ENCODE measurements around the gene GNAO1.
A peak's percentile ranks its signal among the peaks of the same experiment; 100 is the strongest.

GNAO1 gene

DNA sequence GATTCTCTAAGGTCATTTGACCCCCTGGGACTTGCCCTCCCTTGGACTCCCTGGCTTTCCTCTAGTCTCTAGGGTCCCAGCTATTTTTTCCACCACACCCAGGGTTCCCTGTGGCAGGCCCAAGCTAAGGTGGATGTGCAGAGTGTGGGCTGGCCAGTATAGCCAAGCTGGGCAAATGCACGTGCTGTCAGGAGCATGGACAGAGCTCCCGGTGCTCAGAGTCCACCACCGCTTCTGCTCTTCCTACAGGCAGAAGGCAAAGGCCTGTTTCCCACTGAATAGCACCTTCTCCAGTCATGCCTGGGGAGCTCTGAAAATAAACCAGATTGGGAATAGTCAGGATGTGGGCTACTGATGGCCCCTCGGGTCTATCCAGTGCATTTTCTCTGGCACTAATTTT, 53.3 kb downstream of the GNAO1 start:
- no peak for DNase-seq

DNA sequence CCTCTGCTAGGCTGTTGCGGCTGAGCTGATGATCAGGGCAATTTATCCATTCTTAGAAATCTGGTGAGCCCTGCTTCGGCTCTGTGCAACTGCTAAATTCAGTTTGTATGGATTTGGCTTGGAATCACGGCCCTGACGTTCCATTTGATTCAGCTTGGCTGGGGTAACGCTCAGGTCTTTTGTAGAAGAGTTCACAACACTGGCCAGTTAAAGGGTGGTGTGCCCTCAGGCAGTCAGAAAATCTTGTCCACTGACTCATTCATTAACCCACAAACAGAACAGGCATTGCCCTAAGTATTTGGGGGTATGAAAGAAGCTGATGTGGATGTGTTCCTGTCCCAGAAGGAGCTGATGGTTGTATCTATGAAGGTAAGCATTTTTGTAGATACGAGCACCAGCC, 53.9 kb downstream of the GNAO1 start:
- DNase-seq = no peak

DNA sequence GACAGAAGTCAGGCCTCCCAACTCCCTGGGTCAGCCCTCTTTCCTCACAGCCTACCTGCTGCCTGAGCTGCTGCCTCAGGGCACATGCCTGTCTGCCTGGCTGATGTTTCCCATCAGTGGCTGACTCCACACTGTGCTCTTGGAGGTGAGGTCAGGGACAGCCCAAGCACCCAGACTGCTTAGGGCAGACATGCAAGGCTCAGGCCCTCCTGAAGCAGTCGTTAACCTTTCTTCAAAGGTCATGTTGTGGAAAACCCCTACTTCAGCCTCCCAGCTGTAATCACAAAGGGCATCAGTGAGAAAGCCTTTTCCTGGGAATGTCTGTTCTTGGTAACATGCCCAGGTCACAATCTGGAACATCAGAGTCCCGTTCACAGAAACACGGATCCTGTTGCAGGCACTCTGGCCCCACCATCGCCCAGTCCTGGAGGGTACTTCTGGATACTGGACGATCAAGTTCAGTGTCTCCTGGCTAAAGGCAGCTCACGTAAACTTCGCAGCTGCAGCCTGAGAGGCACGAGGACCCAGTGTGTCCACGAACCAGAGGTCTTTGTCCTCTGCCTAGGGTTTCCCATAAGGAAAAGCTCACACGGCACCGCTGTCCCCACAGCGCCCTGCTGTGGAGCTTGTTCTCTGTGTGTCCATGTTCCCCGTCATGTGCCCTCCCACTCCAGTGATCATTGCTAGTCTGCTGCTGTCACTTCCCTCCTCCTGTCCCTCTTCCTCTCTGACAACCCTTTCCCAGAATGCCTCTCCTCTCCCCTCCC, 54.9 kb downstream of the GNAO1 start:
- no peak for DNase-seq

DNA sequence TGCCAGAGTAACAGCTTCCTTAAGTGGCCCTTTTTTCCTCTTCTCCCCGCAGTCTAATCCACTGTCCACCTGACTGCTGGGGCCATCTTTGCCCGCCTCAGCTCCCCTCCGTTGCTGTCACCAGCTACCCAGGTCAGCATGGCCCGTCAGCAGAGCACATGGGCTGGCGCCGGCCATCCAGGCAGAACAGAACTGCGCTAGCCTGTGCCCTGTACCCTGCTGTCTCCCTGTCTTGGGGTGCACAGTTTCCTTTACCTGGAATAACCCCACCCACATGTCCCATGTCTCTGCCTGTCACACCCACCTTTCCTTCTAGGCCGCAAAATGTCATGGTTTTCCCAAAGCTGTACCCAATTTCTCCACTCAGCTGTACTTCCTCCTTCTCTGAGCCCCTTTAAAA, 55.7 kb downstream of the GNAO1 start:
- DNase-seq = no peak

DNA sequence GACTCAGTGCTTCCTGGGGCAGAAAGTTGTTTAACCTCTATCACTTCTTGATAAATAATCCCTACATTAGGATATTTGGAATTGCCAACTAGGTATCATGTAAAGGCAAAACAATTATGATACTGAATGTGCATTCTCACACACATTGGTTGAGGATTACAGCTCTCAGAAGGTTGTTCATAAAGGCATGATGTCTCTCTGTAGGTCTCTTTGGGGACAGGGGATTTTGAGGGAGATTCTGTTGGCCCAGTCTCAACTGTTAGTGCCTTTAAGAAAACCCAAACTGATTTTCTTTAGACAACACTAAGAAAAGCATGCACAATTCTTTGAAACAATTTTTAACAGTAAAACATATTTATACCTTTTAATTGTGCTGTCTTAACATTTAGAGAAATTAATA, 56.5 kb downstream of the GNAO1 start:
- DNase-seq = no peak

DNA sequence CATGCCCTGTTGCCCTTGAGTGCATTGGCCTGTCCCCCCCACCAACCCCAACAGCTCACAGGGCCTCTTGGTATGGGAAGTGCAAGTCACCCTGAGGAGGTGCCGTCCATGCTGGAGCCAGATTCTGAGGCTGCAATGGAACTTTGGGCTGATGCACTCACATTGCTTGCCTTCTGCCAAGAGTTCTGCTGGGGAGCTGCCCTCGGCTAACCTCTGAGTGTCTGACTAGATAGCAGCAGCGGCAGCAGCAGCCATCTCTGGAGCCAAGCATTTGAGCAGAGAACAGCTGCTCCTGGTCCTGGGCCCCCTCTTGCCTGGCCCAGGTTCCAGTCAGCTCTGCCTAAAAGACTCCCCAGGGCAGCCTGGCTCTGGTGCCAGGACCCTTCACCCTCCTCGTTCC, 61.5 kb downstream of the GNAO1 start:
- DNase-seq = no peak

DNA sequence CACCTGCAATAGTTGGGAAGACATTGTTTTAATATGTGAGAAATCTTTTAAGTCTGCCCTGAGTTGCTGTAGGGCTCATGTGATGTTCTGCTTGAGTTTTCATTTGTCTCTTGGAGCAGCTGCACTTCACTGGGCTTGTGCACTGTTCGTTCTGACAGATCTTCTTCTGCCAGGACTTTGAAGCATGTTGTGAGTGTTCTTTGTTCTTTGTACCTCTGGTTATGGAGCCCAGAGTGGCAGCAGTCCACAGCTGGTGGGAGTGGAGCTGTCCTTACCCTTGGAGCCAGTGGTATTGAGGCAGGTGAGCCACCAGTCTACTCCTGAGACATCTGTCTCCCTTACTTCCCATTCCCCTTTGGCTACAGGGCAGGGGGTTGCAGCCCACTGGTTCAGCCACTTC, 64.6 kb downstream of the GNAO1 start:
- DNase-seq = no peak

DNA sequence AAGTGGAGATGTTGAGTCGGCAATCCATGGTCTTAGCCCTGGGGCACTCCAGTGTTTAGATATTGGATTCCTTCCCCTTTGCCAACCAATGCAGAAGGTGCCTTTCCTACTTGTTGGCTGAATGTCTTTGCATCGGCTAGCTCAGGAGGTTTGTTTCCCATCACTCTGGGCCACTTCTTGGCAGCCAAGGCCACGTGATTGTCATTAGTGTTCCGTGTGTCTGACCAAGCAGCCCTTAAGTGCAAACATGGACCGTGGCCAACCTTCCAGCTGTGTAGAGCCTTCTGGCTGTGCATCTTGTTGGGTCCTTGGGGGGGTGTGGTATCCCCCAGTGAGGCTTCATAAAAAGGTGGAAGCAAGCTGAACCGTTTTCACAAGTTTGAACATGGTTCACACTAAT, 66.0 kb downstream of the GNAO1 start:
- DNase-seq = peak; percentile 44

DNA sequence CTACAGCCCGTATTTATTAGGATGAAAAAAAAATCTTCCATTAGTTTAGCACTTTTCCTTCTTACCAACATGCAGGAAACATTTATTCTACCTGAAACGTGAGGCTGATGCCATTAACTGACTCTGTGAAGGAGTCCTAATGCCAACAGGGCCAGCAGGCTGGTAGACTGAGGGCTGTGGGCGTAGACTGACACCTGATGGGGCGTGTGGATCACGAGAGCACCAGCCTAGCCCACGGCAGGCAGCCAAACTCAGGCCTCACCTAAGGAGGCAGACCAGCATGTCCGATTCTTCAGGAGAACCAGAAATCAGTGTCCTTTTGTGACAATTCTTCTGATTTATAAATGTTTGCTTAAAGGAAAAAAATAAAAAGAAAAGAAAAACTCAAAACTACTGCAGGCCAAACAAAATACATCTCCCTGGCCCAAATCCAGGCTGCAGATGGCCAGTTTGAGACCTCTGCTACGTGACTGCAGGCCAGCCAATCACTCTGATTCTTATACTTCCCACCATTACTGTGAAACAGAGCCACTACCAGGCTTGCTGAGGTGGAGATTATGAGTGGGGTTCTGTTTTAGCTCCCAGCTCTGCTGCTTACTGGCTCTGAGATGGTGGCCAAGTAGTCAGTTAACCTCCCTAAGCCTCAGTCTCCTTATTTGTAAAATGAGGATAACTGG, 66.5 kb downstream of the GNAO1 start:
- no peak for DNase-seq

DNA sequence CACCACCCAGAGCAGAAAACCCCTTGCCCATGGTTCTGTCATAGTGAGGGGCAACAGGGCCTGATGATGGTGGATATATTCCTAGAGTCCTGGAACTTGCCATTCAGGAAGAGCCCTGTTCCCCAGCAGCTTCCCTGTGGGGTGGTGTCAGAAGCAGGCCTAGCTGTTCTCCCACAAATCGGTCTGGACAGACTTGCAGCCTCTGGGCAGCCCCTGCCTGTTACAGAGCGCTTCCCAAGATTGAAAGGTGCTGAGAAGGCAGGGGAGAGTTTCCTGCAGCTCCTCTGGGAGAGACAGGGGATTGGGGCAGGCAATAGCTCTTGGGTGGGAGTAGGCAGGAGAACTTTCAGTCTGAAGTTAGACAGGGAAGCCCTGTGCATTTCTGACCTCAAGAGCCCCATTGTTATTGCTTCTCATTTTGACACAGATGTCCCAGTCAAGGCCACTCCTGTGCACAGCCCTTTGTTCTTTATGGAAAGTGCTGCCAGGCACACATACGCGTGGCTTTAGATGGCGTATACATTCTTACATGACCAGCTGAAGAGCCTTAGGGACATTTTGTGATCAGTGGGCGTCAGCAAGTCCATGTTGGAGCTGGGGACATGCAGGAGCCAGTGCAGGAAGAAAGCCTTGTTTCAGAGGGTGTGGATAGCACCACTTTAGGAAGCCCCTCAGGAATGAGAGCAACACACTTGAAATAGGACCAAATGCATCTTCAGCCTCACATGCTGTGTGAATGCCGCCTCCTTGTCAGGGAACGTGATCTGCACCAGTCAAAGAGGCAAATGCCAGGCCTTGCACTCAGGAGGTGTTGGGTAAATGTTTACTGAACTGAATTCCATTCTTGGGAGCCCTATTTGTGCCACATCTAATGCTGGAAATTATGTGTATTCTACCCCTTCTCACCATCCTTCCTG, 67.5 kb downstream of the GNAO1 start:
- no peak for DNase-seq

DNA sequence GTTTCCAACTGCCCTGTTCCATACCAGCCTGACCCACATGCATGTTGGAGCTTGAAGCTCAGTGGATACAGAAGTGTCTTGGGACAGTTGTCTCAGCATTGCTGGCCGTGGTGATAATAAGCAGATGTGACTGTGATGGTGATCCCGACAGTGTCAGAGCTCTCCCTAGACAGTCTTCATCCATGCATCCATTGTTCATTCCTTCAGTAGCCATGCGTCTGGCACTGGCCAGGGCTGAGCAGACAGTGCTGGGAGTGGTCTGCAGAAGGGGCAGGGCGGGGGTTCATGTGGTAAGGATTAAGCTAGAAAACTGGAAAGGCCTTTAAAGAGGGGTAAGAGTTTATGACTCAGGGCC, 68.1 kb downstream of the GNAO1 start:
- no peak for DNase-seq

DNA sequence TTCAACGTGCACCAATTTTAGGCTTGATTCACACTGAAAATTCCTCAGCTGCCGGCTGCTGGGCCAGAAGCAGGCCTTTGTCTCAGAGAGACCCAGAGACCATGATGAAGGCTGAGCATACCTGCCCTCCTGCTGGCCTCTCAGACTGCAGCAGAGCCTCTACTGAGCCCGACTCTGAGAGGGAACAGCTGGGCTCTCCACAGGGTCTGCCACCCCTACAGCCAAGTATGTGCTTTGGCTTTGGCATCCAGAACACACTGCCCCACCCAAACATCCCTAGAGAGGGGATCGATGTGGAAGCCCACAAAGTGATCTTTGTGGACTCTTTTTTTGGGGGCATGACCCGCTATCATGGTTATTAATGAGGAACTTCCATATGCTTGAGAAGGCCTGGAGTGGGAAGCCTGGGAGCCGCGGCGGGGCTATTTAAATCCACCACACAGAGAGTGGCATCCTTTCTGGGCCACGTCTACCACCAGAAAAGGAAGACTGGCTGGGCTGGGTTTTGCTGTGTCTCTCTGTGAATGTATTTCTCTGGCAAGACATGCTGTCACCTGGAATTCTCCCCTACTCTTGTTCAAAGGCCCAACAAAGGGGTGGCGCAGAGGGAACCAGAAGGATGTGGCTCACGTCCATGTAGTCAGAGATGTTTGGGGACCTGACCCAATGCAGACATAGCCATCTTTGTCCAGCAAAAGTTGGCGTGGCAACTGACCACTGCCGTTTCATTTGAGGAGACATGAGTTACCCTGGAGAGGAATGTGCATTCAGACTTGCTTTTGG, 69.3 kb downstream of the GNAO1 start:
- DNase-seq = no peak

DNA sequence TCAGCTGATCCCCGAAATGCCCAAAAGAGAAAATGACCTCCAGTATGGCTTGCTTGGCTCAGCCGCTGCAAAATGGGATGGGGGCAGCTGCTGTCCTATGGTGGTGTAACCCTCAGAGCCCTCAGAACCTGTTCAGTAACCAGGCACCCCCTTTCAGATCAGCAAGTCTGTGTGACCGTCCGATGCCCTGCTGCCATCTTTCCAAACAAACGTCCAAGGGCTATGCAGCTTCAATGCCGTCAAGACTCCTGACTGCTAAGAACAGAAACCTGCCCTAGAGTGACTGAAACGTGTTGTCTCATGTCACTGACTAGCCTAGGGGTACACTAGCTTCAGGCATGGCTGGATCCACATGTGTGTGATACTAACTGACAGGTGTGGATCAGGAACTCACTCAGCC, 70.4 kb downstream of the GNAO1 start:
- DNase-seq = no peak

DNA sequence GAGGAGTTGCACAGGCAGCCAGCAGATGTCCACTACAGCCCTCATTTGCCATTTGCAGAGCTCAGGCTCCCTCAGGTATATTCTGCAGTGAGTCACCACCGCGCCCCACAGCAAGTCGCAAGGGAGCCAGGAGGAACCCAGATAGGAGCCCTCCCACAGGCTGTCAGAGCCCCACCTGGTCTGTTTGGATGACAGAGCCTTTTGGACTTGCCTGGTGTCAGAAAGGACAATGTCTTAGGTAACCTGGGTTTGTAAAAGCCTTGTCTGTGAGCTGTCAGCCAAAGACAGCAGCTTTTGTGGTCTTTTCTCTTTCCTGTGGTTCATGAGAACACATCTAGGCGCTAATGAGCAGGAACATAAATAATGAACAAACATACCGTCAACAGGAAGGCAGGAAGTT, 70.9 kb downstream of the GNAO1 start:
- no peak for DNase-seq

DNA sequence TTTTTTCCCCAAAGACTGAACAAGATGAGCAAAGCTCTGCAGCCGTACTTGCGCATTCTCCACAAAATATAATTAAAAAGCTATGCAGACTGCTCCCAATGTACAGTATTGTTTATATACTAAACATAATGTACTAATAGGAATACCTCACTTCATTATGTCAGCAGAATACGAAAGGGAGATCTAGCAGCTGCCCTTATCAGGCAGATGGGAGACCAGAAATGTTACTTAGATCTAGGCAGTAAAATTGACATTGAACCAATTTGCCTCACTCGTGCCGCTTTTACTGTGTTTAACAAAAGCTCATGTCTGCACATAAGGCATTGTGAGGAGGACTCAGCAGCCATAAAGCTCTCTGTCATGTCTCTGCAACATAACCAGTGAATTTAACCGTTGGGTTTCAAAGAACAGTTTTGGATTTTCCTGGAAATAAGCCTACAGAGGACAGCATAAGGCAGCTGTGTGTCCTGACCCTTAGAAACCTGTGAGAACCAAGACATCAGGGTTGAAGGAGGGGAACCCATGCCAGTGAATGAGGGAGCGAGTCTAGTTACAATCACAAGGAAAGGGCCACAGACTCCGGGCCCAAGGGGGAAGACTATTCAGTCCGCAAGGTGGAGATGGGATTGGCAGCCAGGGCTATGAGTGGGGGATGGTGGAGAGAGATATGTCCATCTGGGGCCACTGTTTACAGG, 71.4 kb downstream of the GNAO1 start:
- no peak for DNase-seq

DNA sequence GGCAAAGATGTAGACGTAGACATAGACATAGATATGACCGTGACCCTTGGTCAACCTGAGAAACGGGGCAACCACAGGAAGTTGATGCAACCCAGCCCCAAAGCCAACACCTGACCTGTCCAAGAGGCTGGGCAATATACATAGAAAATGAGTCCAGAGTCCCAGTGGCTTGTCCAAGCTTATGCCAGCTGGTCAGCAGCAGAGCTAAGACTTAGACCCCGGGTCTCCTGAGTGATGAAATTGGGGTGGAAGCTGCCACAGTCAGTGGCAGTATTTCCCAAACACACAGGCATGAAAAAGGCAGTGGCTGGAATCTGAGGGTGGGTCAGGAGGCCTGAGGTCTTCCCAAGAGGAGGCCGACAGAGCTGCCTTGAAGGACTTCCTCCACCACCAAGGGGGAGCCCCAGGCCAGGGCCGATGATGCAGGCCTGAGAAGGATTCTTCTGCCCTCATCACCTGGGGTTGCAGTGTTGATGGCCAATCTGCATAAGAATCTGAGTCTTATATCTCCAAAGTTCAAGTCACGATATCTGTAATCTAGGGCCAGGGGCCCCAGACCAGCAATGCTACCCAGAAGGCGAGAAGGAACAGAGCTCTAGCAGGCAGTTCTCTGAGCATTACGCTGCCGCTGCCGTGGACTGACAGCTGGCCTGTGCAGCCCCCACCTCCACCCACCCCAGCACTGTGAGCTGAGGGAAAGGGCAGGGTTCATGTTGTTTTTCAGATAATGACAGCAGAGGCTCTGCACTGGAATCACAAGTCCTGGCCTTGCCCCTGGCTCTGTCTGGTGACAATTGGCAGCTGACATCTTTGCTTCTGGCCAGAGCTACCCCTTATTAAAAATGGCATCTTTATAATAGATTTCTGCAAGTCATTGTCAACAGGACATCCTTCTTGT, 72.7 kb downstream of the GNAO1 start:
- DNase-seq = no peak

DNA sequence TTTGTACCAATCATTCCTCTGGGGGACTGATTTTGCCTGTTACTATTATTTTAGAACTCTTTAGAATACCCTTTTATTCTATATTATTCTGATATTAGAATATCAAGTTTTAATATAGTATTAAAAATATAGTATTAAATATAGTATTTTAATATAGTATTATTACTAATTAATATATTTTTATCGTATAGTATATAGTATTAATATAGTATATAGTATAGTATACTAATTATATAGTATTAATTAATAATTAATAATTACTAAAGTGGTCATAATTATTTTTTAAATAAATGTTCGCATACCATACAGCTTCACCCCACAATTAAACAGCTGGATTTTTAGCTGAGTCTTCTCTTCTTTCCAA, 73.3 kb downstream of the GNAO1 start:
- DNase-seq = no peak

DNA sequence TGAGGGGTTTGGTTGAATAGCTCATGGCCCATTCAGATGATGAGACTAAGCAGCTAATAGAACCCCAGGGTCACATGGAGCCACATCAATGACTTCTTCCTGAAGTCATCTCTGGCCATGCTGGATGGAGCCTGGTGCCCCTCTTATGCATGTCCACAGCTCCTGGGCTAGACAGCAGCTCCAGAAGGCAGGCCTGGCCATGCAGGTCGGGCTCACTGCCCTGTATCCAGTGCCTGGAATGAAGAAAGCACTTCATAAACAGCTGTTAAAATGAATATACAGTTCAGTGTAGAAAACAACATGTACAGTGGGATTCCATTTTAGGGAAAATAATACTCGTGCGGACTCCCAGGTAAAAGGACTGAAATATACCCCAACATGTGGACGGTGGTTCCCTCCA, 73.9 kb downstream of the GNAO1 start:
- no peak for DNase-seq

DNA sequence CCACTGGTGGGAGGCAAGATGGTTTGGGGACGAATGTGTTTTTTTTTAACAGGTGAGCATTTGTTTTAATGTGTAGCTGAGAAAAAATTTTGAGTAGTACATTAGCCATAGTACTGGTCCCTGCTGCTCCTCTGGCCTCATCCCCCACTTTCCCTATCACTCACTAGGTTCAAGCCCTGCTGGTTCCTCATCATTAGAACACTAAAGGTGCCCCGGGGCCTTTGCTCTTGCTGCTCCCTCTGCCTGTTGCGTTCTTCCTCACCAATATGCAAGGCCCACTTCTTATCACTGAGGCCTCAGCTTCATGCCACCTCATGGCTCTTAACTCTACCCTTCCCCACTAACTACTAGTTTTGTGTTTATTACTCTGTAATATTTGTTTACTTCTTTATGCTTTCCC, 74.5 kb downstream of the GNAO1 start:
- DNase-seq = no peak

DNA sequence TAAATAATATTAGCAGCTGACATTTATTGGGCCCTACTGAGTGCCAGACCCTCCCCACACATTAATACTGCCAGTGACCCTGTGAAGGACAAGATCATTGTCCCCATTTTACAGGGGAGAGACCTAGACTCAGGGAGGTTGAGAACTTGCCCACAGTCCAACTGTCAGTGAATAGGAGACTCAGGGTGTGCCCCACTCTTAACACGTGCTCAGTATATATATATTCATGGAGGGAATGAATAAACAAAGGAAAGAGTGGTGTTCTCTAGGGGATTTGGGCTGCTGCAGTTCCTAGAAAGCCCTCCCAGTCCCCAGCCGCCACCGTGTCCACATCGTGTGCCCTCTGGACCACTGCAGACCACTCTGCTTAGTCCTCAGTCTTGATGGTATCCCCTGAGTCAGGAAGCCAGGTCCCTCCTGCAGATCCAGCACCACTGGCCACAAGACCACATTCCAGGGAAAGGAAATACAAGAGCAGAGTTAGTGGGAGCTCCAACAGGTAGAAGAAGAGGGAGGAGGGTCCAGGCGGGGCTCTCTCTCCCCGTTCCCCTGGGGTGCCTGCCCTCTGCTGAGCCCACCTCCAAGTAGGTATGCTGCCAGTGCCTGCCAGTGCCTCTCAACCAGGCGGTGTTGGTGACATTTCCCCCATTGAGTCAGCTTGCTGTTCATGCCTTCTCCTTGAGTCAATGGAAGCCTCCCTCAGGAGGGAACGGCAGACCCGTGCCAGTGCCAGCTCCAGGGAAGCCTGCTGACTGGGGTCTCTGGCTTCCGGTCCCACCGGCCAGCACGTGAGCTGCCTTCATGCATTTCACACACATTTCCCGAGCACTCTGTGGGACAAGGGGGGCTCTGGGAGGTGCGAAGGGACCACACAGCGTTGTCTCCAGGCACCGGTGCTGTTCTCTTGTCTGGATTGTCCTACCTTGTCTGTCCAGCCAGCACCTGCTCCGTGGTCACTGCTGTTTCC, 75.6 kb downstream of the GNAO1 start:
- no peak for DNase-seq
